Mucosa of rectum (tissue), 2 donors: Measurements from ENCODE around the gene DISP3.

Source experiments
- H3K27ac ChIP-seq, 2 donors: one replicate each; pipeline ENCODE4 v1.7.0; 2013; ENCODE audit warnings: inconsistent platforms in 2 of 2, low read depth in 2 of 2, low read length in 2 of 2
- H3K27me3 ChIP-seq, 2 donors: one replicate each; pipeline ENCODE4 v1.7.0; 2013; ENCODE audit warnings: low read length in 2 of 2; ENCODE audit not compliant: control insufficient read depth in 2 of 2, insufficient read depth in 2 of 2
- H3K36me3 ChIP-seq, 2 donors: one replicate each; pipeline ENCODE4 v1.7.0; 2013; ENCODE audit warnings: low read length in 2 of 2; ENCODE audit not compliant: control insufficient read depth in 2 of 2, insufficient read depth in 2 of 2
- H3K4me1 ChIP-seq, 2 donors: one replicate each; pipeline ENCODE4 v1.7.0; 2013; ENCODE audit warnings: low read length in 2 of 2, mild to moderate bottlenecking in 1 of 2; ENCODE audit not compliant: control insufficient read depth in 2 of 2, insufficient read depth in 2 of 2
- H3K4me3 ChIP-seq, 2 donors: one replicate each; pipeline ENCODE4 v1.7.0; 2013; ENCODE audit warnings: low read length in 2 of 2
- H3K9ac ChIP-seq, 2 donors: one replicate each; pipeline ENCODE4 v1.7.0; 2013; ENCODE audit warnings: low read length in 2 of 2, low read depth in 1 of 2, mild to moderate bottlenecking in 1 of 2
- H3K9me3 ChIP-seq, 2 donors: one replicate each; pipeline ENCODE4 v1.7.0; 2013; ENCODE audit warnings: low read length in 2 of 2; ENCODE audit not compliant: control insufficient read depth in 2 of 2
- donor health status: healthy.
- donor health status: Normal muscosa, but diverticular disease.

The DISP3 gene

DNA sequence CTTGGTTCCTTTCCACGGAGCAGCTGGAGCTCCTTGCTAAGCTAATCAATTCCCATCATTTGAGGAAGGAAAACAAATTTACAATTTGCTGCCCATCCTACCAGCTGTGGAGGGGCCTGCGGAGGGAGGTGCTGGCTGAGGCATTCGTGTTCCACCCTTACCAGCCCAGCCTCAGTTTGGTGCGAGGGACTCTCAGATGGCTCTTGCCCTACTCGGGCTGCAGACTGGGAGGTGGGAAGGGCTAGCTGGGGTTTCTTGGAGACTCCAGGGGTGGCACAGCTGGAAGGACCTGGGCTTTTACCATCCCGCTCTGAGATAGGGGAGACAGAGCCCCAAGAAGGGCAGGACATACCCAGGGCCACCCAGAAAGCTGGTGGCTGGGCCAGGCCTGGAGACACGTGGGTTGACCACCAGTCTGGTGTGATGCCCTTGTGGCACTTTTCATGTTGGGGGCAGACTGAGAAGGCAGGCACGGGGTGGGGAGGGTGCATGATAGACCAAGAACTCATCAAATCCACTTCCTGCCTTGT is 17.7 kb downstream of the DISP3 start:
- Histone ChIP-seq H3K4me3 (no peak overlapping the region), H3K4me1 (no peaks in the 10 kb centered on the region), H3K9me3 (no peaks in the 10 kb centered on the region), H3K27ac (no peak overlapping the region), H3K9ac (no peak overlapping the region), H3K36me3 (no peaks in the 10 kb centered on the region), H3K27me3 (peaks cover 0 to 4% of the 10 kb centered on the region in 2 donors)

DNA sequence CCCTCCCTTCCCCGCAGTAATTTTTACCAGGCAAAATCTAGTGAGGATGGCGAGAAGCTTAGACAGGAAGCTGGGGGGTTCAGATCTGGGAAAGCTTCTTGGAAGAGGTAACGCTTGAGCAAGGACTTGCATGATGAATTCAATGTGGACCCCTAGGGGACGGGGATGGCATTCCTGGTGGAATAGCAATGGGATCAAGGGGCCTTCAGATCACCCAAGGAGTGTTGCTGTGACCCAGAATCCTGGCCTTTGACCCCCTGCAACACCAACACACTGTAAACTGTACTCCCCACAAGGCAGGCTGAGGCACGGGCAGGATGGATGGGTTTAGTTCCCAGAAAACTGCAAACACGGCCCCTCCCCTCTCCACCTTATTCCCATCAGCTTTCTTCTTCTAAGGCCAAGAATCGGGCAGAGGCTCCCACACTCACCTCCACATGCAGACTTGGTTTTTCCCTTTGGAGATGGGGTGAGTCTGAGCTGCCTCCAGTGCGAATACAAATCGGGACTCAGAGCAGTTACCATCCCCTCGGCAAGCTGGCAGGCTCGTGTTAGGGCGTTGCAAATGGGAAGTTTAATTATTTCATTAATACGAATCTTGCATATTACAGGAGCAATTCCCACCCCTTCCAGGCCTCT is 20.1 kb downstream of the DISP3 start:
- H3K27me3 ChIP-seq: peaks cover 0 to 4% of the 10 kb centered on the region in 2 donors
- no peaks in the 10 kb centered on the region for H3K4me1 ChIP-seq
- H3K9ac ChIP-seq: no peak overlapping the region
- no peaks in the 10 kb centered on the region for H3K36me3 ChIP-seq
- H3K9me3 ChIP-seq: peaks cover 0 to 3% of the 10 kb centered on the region in 2 donors
- H3K27ac ChIP-seq: no peak overlapping the region
- no peak overlapping the region for H3K4me3 ChIP-seq

DNA sequence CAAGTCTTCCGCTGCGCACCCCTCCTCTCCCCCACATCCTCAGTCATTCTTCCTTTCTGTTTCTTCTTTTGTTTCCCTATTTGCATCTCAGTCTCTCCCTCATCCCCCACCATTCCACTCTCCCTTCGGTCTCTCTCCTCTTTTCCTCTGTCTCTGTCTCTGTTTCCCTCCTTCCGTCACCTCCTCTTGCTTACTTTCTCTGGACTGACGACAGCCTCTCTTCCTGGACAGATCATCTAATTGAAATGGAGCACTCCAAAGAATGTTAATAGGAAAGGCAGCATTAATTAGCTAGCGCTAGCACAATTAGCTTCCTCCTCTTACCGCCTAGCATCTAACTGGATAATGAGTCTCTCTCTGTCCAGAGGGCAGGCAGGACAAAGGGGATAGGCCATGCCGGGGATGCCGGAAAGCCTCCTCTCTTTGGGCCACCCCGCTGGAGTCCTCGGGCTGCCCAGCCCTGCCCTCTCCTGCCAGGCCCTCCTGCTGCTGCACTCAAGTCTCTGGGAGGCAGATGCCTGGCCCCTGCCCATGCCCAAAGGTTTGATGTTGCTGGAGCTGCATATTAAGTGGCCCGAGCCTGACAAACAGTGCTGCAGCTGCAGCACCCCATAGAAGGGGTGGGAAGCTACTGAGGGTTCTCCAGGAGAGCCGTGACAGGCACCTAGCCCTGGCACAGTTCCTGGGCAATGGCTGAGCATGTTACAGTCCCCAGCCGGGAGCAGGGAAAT is 20.8 kb downstream of the DISP3 start:
- H3K9me3 ChIP-seq: peaks cover 0 to 3% of the 10 kb centered on the region in 2 donors

DNA sequence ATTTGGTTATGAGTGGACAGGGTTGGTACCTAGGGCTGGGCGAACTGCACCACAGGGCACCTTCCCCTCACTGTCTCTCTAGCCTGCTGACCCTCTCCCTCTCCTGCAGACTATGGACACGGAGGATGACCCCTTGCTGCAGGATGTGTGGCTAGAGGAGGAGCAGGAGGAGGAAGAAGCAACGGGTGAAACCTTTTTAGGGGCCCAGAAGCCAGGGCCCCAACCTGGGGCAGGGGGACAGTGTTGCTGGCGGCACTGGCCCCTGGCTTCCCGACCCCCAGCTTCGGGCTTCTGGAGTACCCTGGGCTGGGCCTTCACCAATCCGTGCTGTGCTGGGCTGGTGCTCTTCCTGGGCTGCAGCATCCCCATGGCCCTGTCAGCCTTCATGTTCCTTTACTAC is 21.9 kb downstream of the DISP3 start:
- peaks cover 0 to 7% of the 10 kb centered on the region in 2 donors for H3K9me3 ChIP-seq
- H3K4me3 ChIP-seq: no peak overlapping the region
- H3K27me3 ChIP-seq: peaks cover 0 to 4% of the 10 kb centered on the region in 2 donors
- no peaks in the 10 kb centered on the region for H3K4me1 ChIP-seq
- no peak overlapping the region for H3K27ac ChIP-seq
- no peaks in the 10 kb centered on the region for H3K36me3 ChIP-seq
- H3K9ac ChIP-seq: no peak overlapping the region

More for the DNA sequence above, 20.8 kb downstream of the DISP3 start:
- Histone ChIP-seq H3K9ac (no peak overlapping the region), H3K27me3 (peaks cover 0 to 4% of the 10 kb centered on the region in 2 donors), H3K36me3 (no peaks in the 10 kb centered on the region), H3K4me1 (no peaks in the 10 kb centered on the region), H3K4me3 (no peak overlapping the region), H3K27ac (no peak overlapping the region)

DNA sequence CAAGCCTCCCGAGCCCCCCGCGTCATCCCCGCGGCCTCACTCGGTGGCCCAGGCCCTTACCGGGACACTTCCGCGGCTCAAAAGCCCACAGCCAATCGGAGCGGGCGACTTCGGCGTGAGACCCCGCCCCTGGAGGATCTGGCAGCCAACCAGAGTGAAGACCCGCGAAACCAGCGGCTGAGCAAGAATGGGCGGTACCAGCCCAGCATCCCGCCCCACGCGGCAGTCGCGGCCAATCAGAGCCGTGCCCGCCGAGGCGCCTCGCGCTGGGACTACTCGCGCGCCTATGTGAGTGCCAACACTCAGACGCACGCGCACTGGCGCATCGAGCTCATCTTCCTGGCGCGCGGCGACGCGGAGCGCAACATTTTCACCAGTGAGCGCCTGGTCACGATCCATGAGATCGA is 22.5 kb downstream of the DISP3 start:
- H3K27me3 ChIP-seq: peaks cover 0 to 4% of the 10 kb centered on the region in 2 donors
- peaks cover 0 to 11% of the 10 kb centered on the region in 2 donors for H3K9me3 ChIP-seq
- no peaks in the 10 kb centered on the region for H3K4me1 ChIP-seq
- no peak overlapping the region for H3K4me3 ChIP-seq
- H3K9ac ChIP-seq: no peak overlapping the region
- no peak overlapping the region for H3K27ac ChIP-seq
- no peaks in the 10 kb centered on the region for H3K36me3 ChIP-seq

DNA sequence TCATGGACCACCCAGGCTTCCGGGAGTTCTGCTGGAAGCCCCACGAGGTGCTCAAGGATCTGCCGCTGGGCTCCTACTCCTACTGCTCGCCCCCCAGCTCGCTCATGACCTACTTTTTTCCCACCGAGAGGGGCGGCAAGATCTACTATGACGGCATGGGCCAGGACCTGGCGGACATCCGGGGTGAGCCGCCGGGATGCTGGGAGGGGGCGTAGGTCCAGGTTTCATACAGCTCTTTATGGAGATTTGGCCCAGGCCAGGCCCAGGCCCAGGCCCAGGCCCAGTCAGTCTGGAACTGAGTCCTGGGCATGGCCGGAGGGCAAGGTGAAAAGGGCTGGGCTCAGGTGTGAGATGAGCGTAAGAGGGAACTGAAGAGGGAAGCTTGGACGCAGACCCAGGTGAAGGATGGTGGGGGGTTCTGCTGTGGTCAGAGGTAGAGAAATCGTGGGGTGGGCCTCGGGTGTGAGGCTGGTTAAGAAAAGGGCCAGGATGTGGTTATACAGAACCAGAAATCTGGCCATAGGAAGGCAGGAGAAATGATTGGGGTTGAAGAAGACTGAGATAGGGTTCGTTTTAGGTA is 23.0 kb downstream of the DISP3 start:
- H3K36me3 ChIP-seq: no peaks in the 10 kb centered on the region
- no peak overlapping the region for H3K4me3 ChIP-seq
- H3K27ac ChIP-seq: no peak overlapping the region
- H3K9me3 ChIP-seq: peaks cover 0 to 13% of the 10 kb centered on the region in 2 donors
- H3K9ac ChIP-seq: no peak overlapping the region
- H3K27me3 ChIP-seq: peaks cover 0 to 4% of the 10 kb centered on the region in 2 donors
- no peaks in the 10 kb centered on the region for H3K4me1 ChIP-seq

DNA sequence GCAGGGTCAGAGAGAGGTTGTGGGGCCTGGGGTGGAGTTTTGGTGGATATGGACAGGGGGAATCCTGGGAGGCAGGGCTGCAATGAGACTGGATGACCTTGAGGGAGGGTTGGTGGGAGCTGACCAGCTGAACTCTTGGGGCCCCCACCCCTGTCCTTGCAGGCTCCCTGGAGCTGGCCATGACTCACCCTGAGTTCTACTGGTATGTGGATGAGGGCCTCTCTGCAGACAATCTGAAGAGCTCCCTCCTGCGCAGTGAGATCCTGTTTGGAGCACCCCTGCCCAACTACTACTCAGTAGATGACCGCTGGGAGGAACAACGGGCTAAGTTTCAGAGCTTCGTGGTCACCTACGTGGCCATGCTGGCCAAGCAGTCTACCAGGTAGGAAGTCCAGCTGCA is 23.6 kb downstream of the DISP3 start:
- H3K9me3 ChIP-seq: peaks cover 0 to 13% of the 10 kb centered on the region in 2 donors
- no peak overlapping the region for H3K4me3 ChIP-seq
- no peaks in the 10 kb centered on the region for H3K4me1 ChIP-seq
- peaks cover 0 to 4% of the 10 kb centered on the region in 2 donors for H3K27me3 ChIP-seq
- no peak overlapping the region for H3K9ac ChIP-seq
- no peak overlapping the region for H3K27ac ChIP-seq
- no peaks in the 10 kb centered on the region for H3K36me3 ChIP-seq

DNA sequence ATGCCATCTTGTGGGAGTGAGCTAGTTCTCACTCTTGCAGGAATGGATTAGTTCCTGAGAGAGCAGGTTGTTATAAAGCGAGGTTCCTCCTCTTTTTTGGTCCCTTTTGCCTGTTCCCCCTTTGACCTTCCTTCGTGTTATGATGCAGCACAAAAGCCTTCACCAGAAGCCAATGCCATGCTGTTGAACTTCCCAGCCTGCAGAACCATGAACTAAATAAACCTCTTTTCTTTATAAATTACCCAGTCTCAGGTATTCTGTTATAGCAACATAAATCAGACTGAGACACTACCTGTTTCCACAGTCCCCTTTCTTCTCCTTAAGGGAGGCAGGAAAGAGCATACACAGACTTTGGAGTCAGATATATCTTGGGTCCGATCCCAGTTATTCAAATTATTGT is 25.6 kb downstream of the DISP3 start:
- Histone ChIP-seq H3K9ac (no peak overlapping the region), H3K4me3 (no peak overlapping the region), H3K4me1 (no peaks in the 10 kb centered on the region), H3K27me3 (no peaks in the 10 kb centered on the region), H3K9me3 (peaks cover 0 to 13% of the 10 kb centered on the region in 2 donors), H3K36me3 (no peaks in the 10 kb centered on the region), H3K27ac (no peak overlapping the region)

DNA sequence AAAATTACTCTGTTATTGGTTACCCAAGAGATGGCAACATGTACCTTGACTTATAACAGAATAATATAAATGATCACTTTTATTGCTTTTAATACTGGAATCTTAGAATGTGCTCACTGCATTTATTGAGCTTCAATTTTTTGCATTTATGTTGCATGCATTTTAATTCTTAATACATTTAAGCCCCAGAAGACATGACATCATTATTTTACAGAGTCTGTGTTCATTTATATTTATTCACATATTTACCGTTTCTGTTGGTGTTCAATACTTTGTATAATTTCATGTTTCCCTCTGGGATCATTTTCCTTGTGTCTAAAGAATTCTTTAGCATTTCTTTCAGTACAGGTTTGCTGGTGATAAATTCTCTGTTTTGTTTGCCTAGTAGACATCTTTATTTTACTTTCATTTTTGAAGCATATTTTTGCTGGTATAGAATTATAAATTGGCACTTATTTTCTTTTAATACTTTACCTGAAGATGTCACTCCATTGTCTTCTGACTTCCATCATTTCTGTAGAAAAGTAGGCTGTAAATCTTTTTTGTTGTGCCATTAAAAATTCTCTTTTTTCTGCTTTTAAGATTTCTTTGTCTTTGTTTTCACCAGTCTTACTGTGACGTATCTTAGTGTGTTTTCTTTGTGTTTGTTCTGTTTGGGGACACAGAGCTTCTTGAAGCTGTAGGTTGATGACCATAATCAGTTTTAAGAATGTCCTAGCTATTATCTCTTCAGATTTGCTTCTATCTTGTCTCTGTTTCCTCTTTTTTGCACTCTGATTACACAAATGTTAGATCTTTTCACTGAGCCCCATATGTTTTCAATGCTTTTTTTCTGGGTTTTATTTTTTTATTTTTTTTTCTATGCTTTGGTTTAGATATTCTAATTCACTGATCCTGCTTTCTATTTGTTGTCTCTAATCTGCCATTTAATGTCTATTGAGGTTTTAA is 26.9 kb downstream of the DISP3 start:
- Histone ChIP-seq H3K27ac (no peak overlapping the region), H3K4me3 (no peak overlapping the region), H3K36me3 (no peaks in the 10 kb centered on the region), H3K9me3 (peaks cover 0 to 13% of the 10 kb centered on the region in 2 donors), H3K9ac (no peak overlapping the region), H3K4me1 (no peaks in the 10 kb centered on the region), H3K27me3 (no peaks in the 10 kb centered on the region)
